K562 (cell line): Measurements from ENCODE around the gene HOXD4. TPM values are rescaled to one million over a fixed set of nuclear protein-coding genes. Genes with fewer than 3 reads are reported as not detected.

Experiments
- ATAC-seq: fragments of 200-7000 bp; cut with Tn5 transposase; 3 replicates; pipeline ENCODE4 v1.9.1; 2020; ENCODE audit warnings: moderate library complexity
- BruUV-seq: library from RNA; stranded (reverse); fragments of 400-500 nt; replicated peaks from 2 replicates; lab custom pipeline; 2021; lab: Mats Ljungman, UMichigan
- CTCF ChIA-PET: fragments of 300-600 bp; formaldehyde crosslinking; extraction: SDS; loops from one replicate; lab custom pipeline; 2021; ENCODE audit warnings: low intra/inter-chr PET ratio; lab: Yijun Ruan, JAX
- POLR2A ChIA-PET: fragments of 300-600, 350-650 bp; sonication (Branson Sonifier 250); formaldehyde crosslinking; extraction: SDS; loops from one replicate; lab custom pipeline; 2021; ENCODE audit warnings: antibody characterized with exemption, inconsistent platforms; lab: Yijun Ruan, JAX
- DNase-seq, 4 experiments: peaks; one replicate each; pipeline versions ENCODE4 v3.0.0 to v3.0.0-alpha.2; 2011 to 2018; ENCODE audit warnings: low spot score in 3 of 4, mixed read lengths in 3 of 4; ENCODE audit errors: extremely low read depth in 1 of 4
- FAIRE-seq: peaks from 2 replicates; lab custom pipeline; 2011; peaks lifted over from hg19 to GRCh38; lab: Jason Lieb, UNC
- H2AFZ ChIP-seq: 2 replicates; pipeline ENCODE4 v1.6.0; 2011; ENCODE audit warnings: low read depth, low read length, control low read depth, inconsistent platforms
- H3K27ac ChIP-seq: fragments of 200-600 bp; 3 replicates; pipeline ENCODE4 v1.8.0; 2011; ENCODE audit warnings: low read depth, mild to moderate bottlenecking, control low read depth, inconsistent platforms, low read length, moderate library complexity, mixed read lengths; ENCODE audit errors: extremely low read depth
- H3K27me3 ChIP-seq, 2 experiments: fragments of 300-600 bp in 1 of 2; 2 replicates in 1 of 2; 3 replicates in 1 of 2; pipeline versions ENCODE4 v1.6.0 to v1.8.0; 2011; ENCODE audit warnings: inconsistent platforms in 2 of 2, low read length in 2 of 2, mild to moderate bottlenecking in 1 of 2, mixed read lengths in 1 of 2, moderate library complexity in 1 of 2; ENCODE audit not compliant: control insufficient read depth in 2 of 2, insufficient read depth in 2 of 2
- H3K36me3 ChIP-seq: fragments of 300-600 bp; 3 replicates; pipeline ENCODE4 v1.8.0; 2011; ENCODE audit warnings: mild to moderate bottlenecking, low read length, inconsistent platforms; ENCODE audit not compliant: control insufficient read depth, insufficient read depth
- H3K4me1 ChIP-seq, 2 experiments: fragments of 200-600 bp in 1 of 2; replicated peaks in 1 of 2; 2 replicates in 1 of 2; 3 replicates in 1 of 2; pipeline versions ENCODE4 v1.5.1 to v1.8.0; 2011; ENCODE audit warnings: inconsistent platforms in 2 of 2, low read length in 2 of 2, mild to moderate bottlenecking in 1 of 2, mixed read lengths in 1 of 2, moderate library complexity in 1 of 2; ENCODE audit not compliant: control insufficient read depth in 2 of 2, insufficient read depth in 2 of 2
- H3K4me2 ChIP-seq: 2 replicates; pipeline ENCODE4 v1.6.1; 2011; ENCODE audit warnings: low read length, control low read depth, inconsistent platforms, mixed read lengths; ENCODE audit not compliant: insufficient read depth
- H3K4me3 ChIP-seq: fragments of 200-600 bp; sonication (generic), shearing (Covaris generic); 2 replicates; pipeline ENCODE4 v1.5.1; 2016; ENCODE audit warnings: control low read depth, inconsistent platforms
- H3K79me2 ChIP-seq: fragments of 200-600 bp; 3 replicates; pipeline ENCODE4 v1.8.0; 2011; ENCODE audit warnings: low read length, inconsistent platforms; ENCODE audit not compliant: control insufficient read depth, insufficient read depth
- H3K9ac ChIP-seq, 2 experiments: 2 replicates each; pipeline versions ENCODE4 v1.6.0 to v1.6.1; 2011; ENCODE audit warnings: low read depth in 2 of 2, low read length in 2 of 2, control low read depth in 1 of 2, inconsistent platforms in 1 of 2, mild to moderate bottlenecking in 1 of 2, mixed read lengths in 1 of 2; ENCODE audit not compliant: insufficient read depth in 1 of 2
- H3K9me1 ChIP-seq: one replicate; pipeline ENCODE4 v1.6.0; 2011; ENCODE audit warnings: inconsistent platforms, mild to moderate bottlenecking, low read length, moderate library complexity; ENCODE audit not compliant: control insufficient read depth, insufficient read depth
- H3K9me3 ChIP-seq: replicated peaks from 2 replicates; pipeline ENCODE4 v1.5.1; 2011; ENCODE audit warnings: low read depth, low read length, inconsistent platforms; ENCODE audit not compliant: control insufficient read depth, insufficient read depth
- H4K20me1 ChIP-seq: replicated peaks from 2 replicates; pipeline ENCODE4 v1.6.1; 2011; ENCODE audit warnings: low read length, inconsistent platforms, mixed read lengths; ENCODE audit not compliant: control insufficient read depth, insufficient read depth
- ATF4 ChIP-seq: fragments of 450-650 bp; formaldehyde crosslinking; IDR thresholded peaks from 2 replicates; pipeline ENCODE4 v1.4.0; 2022; ENCODE audit warnings: mild to moderate bottlenecking, moderate library complexity
- ID3 ChIP-seq, 2 experiments: fragments of 250-450 bp in 1 of 2; fragments of 450-650 bp in 1 of 2; sonication (Bioruptor Pico) in 1 of 2; IDR thresholded peaks; 2 replicates each; pipeline versions ENCODE4 v1.6.1 to v1.8.0; 2016 to 2021; ENCODE audit warnings: mild to moderate bottlenecking in 2 of 2, moderate library complexity in 2 of 2, missing compliant biosample characterization in 1 of 2, missing genetic modification characterization in 1 of 2
- JUND ChIP-seq, 2 experiments: IDR thresholded peaks; 2 replicates in 1 of 2; 3 replicates in 1 of 2; pipeline ENCODE4 v1.6.1; 2011; ENCODE audit warnings: borderline replicate concordance in 2 of 2, low read depth in 2 of 2, low read length in 2 of 2, improper control_type of control experiment in 1 of 2, missing biosample characterization in 1 of 2, missing genetic modification characterization in 1 of 2, missing genetic modification reagents in 1 of 2
- MTA3 ChIP-seq: fragments of 450-650 bp; formaldehyde crosslinking; IDR thresholded peaks from 2 replicates; pipeline ENCODE4 v1.6.1; 2017; ENCODE audit warnings: mild to moderate bottlenecking, borderline replicate concordance
- RBM39 ChIP-seq: fragments of 200-400 bp; formaldehyde crosslinking; optimal IDR thresholded peaks from 2 replicates; pipeline ENCODE3; 2018; ENCODE audit warnings: low read depth, low read length
- SIX5 ChIP-seq, 2 experiments: IDR thresholded peaks; 2 replicates each; pipeline ENCODE4 v1.6.1; 2011; ENCODE audit warnings: low read length in 2 of 2, borderline replicate concordance in 1 of 2, low read depth in 1 of 2, mild to moderate bottlenecking in 1 of 2, moderate library complexity in 1 of 2; ENCODE audit not compliant: insufficient read depth in 1 of 2
- SP2 ChIP-seq: IDR thresholded peaks from 2 replicates; pipeline ENCODE4 v1.6.1; 2011; ENCODE audit warnings: mild to moderate bottlenecking, low read depth, low read length, moderate library complexity; ENCODE audit not compliant: poor library complexity, severe bottlenecking; ENCODE audit errors: extremely low read depth
- XRCC3 ChIP-seq: fragments of 450-650 bp; IDR thresholded peaks from 2 replicates; pipeline ENCODE4 v1.6.1; 2017; ENCODE audit warnings: mild to moderate bottlenecking, moderate library complexity
- ZNF511 ChIP-seq: sonication (generic); formaldehyde crosslinking; IDR thresholded peaks from 2 replicates; pipeline ENCODE4 v1.8.0; 2022; ENCODE audit warnings: mild to moderate bottlenecking, missing genetic modification reagents
- ZNF717 ChIP-seq: fragments of 250-450 bp; sonication (Bioruptor Pico); IDR thresholded peaks from 2 replicates; pipeline ENCODE4 v1.5.0; 2021
- ZNF77 ChIP-seq: fragments of 250-450 bp; sonication (Bioruptor Pico); IDR thresholded peaks from 2 replicates; pipeline ENCODE4 v1.5.0; 2020
- WGBS: fragments of 100-300 bp; shearing (Covaris generic); methylation state at CpG from one replicate; pipeline ENCODE4 v1.1.6; 2016; ENCODE audit warnings: low coverage, mixed read lengths; ENCODE audit not compliant: insufficient coverage; ENCODE audit errors: missing lambda C conversion rate; 5-methylcytosine and 5-hydroxymethylcytosine counted together
- in situ Hi-C: fragments of 300-500 bp; cut with MboI; formaldehyde crosslinking; loops from 4 replicates; pipeline ENCODE4 v1.15.0; 2018; ENCODE audit warnings: inconsistent platforms, mixed read lengths
- intact Hi-C: fragments of 100-400 bp; cut with micrococcal nuclease; formaldehyde crosslinking; loops from 2 replicates; pipeline ENCODE4 v1.14.2; 2022
- polyA plus RNA-seq, 8 experiments: library from polyadenylated mRNA; depleted of rRNA in 4 of 8; stranded (reverse) in 5 of 8; unstranded in 3 of 8; fragments of >200 nt; fragmentation: Nextera tagmentation in 2 of 8; fragmentation: Illumina TruSeq in 1 of 8; extraction: Ambion mirVana in 2 of 8; extraction: Trizol in 1 of 8; gene quantifications; 2 replicates each; pipeline versions ENCODE4 v1.2.1 to v1.2.3, GENCODE V29; 2011 to 2014; ENCODE audit warnings: inconsistent platforms in 1 of 8, missing spikeins in 1 of 8
- total RNA-seq, 7 experiments: library from RNA; depleted of rRNA in 6 of 7; stranded (reverse); fragments of >200 nt in 6 of 7; fragmentation: Illumina TruSeq in 2 of 7; extraction: Trizol in 2 of 7; gene quantifications; 2 replicates each; pipeline versions ENCODE4 v1.2.1 to v1.2.3, GENCODE V29; 2011 to 2021; ENCODE audit warnings: low replicate concordance in 1 of 7

Gene HOXD4
- total and polyA plus RNA-seq, 9 of the 15 experiments (the other 6 are each of a cell fraction or from before 2014, with no cell fraction given) = not detected

- no peak overlapping the region for H3K4me2 ChIP-seq
- no peak for FAIRE-seq
- no peak for DNase-seq
- peaks cover 70 to 71% of the 10 kb centered on the region in 2 experiments for H3K27me3 ChIP-seq
- no peaks in the 10 kb centered on the region for H3K9me1 ChIP-seq
- in situ Hi-C loops = no loop called here
- intact Hi-C loops = no loop called here
- ChIA-PET CTCF (no interaction called here), POLR2A (interaction anchor here (1.0 kb wide), 3 partner anchors 11 to 652 kb away, joined by 3 read pairs; no protein-coding TSS in a partner anchor)
- BruUV-seq = no TSS peak
- no peak overlapping the region for H3K9ac ChIP-seq
- WGBS = 3% methylated on average over 25 of the region's 29 CpGs
- H3K27ac ChIP-seq = no peak overlapping the region
- H3K4me1 ChIP-seq = peaks cover 0 to 25% of the 10 kb centered on the region in 2 experiments; a peak in 3 of 5 replicates
- no peak for ATAC-seq
- peaks cover 8% of the 10 kb centered on the region for H4K20me1 ChIP-seq
- H3K79me2 ChIP-seq = no peaks in the 10 kb centered on the region
- H3K9me3 ChIP-seq = no peaks in the 10 kb centered on the region
- H2AFZ ChIP-seq = no peak overlapping the region
- no peak overlapping the region for H3K4me3 ChIP-seq
- H3K36me3 ChIP-seq = no peaks in the 10 kb centered on the region
- no peak for TF ChIP-seq SP2
- TF ChIP-seq MTA3 = no peak
- TF ChIP-seq ID3 (CRISPR knock-in tag; IDR thresholded peaks at IDR 0.05) = no peak
- TF ChIP-seq ID3 (tag; IDR thresholded peaks at IDR 0.05) = no peak
- TF ChIP-seq ZNF717 (CRISPR knock-in tag) = no peak
- TF ChIP-seq JUND (IDR thresholded peaks at IDR 0.05; ENCODE audit: borderline replicate concordance, low read depth, low read length) = no peak
- no peak for TF ChIP-seq JUND (tag; IDR thresholded peaks at IDR 0.05; ENCODE audit: borderline replicate concordance, low read depth, low read length)
- no peak for TF ChIP-seq ZNF511 (CRISPR knock-in tag)
- no peak for TF ChIP-seq SIX5 (IDR thresholded peaks at IDR 0.05; ENCODE audit: borderline replicate concordance in 1 of 2, insufficient read depth in 1 of 2, low read depth in 1 of 2, low read length in 2 of 2)
- no peak for TF ChIP-seq ATF4 (CRISPR knock-in tag)
- TF ChIP-seq RBM39 = no peak
- no peak for TF ChIP-seq XRCC3
- no peak for TF ChIP-seq ZNF77 (CRISPR knock-in tag)
Observed at GRCh38 chr2:176162911-176163671, 11.7 kb downstream of the HOXD4 start.
